Prostate gland (tissue), 2 donors: ENCODE data around the gene OGDH. TPM values are rescaled to one million over a fixed set of nuclear protein-coding genes. Genes with fewer than 3 reads are reported as not detected.
"Not testable (repeated sequence)": the region's sequence is repeated elsewhere in the genome, so short reads cannot be mapped to it uniquely, and the experiment has no call there.

Experiments
- DNase-seq: peaks from one replicate; pipeline ENCODE4 v3.0.0-alpha.2; 2019; ENCODE audit warnings: low spot score
- H3K27ac ChIP-seq, 2 donors: fragments of 200-600 bp; sonication (generic); 2 replicates each; pipeline ENCODE4 v1.5.1; 2017 to 2019
- H3K27me3 ChIP-seq: fragments of 200-600 bp; sonication (generic); replicated peaks from 2 replicates; pipeline ENCODE4 v1.5.1; 2019; ENCODE audit not compliant: insufficient read depth
- H3K36me3 ChIP-seq, 2 donors: fragments of 200-600 bp; sonication (generic); 1 replicate in 1 of 2; 2 replicates in 1 of 2; pipeline versions ENCODE4 v1.5.1 to v1.8.1; 2017 to 2019
- H3K4me1 ChIP-seq: fragments of 200-600 bp; sonication (generic); replicated peaks from 2 replicates; pipeline ENCODE4 v1.5.1; 2019
- H3K4me3 ChIP-seq, 2 donors: fragments of 200-600 bp; sonication (generic); 2 replicates each; pipeline ENCODE4 v1.5.1; 2017 to 2019
- H3K9me3 ChIP-seq: fragments of 200-600 bp; sonication (generic); 2 replicates; pipeline ENCODE4 v1.5.1; 2017
- POLR2A ChIP-seq: fragments of 450-650 bp; IDR thresholded peaks from one replicate; pipeline ENCODE4 v1.6.1; 2016; ENCODE audit warnings: antibody characterized with exemption, mild to moderate bottlenecking
- POLR2AphosphoS5 ChIP-seq: sonication (generic); formaldehyde crosslinking; IDR thresholded peaks from one replicate; pipeline ENCODE4 v1.6.1; 2017; ENCODE audit warnings: antibody characterized with exemption
- WGBS: methylation state at CpG from one replicate; pipeline ENCODE4 v1.1.5; 2018; 5-methylcytosine and 5-hydroxymethylcytosine counted together
- intact Hi-C: fragments of 100-400 bp; cut with DNase I; formaldehyde crosslinking; loops from one replicate; pipeline ENCODE4 v1.14.2; 2022
- total RNA-seq, 2 donors: library from RNA; depleted of rRNA; stranded (reverse); fragments of >200 nt; gene quantifications; one replicate each; pipeline ENCODE4 v1.1.0, GENCODE V29; 2016
- TF ChIP-seq, protein P1 (sequence below), 4 experiments: fragments of 200-600 bp in 2 of 4; fragments of 450-650 bp in 2 of 4; sonication (generic) in 2 of 4; IDR thresholded peaks; 1 replicate in 3 of 4; 2 replicates in 1 of 4; pipeline ENCODE4 v1.5.1; 2016 to 2019; ENCODE audit warnings: antibody characterized with exemption in 4 of 4, mild to moderate bottlenecking in 2 of 4, moderate library complexity in 2 of 4

OGDH gene
- total RNA-seq, 2 donors from 2014 or later = 70.4 to 96.9 TPM

DNA sequence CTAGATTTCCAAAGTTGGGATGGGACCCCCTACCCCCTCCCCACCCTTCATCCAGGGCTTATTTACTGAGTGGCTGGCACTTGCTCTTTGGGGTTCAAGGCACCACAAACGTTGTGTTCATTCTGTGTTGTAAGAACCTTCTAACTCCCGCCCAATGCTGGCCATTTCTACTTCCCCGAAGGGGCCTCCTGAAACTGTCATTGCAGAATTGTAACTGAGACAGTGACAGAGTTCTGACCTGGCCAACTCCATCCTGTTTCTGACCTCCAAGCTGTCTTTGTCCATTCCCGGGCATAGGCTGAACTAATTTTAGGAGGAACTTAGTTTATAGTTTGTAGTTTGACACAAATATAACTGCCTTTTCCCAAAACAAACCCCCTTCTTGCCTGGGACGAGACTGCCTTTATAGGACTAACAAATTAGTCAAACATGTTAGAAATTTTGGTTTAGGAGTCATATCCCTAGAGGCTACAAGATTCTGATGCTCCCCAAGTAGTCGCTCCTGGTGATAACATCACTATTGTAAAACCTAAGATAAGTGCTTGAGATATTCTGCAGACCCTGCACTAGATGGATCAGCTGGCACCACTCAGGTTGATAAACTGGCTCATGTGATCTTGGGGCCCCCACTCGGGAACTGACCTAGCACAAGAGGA, 107.4 kb downstream of the OGDH start:
- H3K27me3 ChIP-seq = no peaks in the 10 kb centered on the region
- TF ChIP-seq POLR2A (no peak), POLR2AphosphoS5 (no peak)
- TF ChIP-seq, protein P1, sequence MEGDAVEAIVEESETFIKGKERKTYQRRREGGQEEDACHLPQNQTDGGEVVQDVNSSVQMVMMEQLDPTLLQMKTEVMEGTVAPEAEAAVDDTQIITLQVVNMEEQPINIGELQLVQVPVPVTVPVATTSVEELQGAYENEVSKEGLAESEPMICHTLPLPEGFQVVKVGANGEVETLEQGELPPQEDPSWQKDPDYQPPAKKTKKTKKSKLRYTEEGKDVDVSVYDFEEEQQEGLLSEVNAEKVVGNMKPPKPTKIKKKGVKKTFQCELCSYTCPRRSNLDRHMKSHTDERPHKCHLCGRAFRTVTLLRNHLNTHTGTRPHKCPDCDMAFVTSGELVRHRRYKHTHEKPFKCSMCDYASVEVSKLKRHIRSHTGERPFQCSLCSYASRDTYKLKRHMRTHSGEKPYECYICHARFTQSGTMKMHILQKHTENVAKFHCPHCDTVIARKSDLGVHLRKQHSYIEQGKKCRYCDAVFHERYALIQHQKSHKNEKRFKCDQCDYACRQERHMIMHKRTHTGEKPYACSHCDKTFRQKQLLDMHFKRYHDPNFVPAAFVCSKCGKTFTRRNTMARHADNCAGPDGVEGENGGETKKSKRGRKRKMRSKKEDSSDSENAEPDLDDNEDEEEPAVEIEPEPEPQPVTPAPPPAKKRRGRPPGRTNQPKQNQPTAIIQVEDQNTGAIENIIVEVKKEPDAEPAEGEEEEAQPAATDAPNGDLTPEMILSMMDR (IDR thresholded peaks at IDR 0.05) = no peak
- intact Hi-C loops = no loop called here
- no peak overlapping the region for H3K27ac ChIP-seq
- H3K4me3 ChIP-seq = no peak overlapping the region
- WGBS = 42% methylated on average over 7 of the region's 7 CpGs
- DNase-seq = no peak
- no peaks in the 10 kb centered on the region for H3K9me3 ChIP-seq
- H3K4me1 ChIP-seq = no peaks in the 10 kb centered on the region
- H3K36me3 ChIP-seq = no peaks in the 10 kb centered on the region

DNA sequence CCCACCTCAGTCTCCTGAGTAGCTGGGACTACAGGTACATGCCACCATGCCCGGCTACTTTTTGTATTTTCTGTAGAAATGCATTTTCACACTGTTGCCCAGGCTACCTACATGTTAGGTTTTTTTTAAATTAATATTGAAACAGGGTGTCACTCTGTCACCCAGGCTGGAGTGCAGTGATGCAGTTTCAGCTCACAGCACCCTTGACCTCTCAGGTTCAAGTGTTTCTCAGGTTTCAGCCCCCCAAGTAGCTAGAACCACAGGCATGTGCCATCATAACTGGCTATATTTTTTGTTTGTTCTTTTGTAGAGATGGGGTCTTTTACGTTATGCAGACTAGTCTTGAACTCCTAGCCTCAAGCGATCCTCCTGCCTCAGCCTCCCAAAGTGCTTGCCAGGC, 109.8 kb downstream of the OGDH start:
- H3K27ac ChIP-seq = no peak overlapping the region
- no peaks in the 10 kb centered on the region for H3K9me3 ChIP-seq
- H3K4me1 ChIP-seq = no peaks in the 10 kb centered on the region
- H3K27me3 ChIP-seq = no peaks in the 10 kb centered on the region
- TF ChIP-seq POLR2AphosphoS5 (no peak), POLR2A (no peak)
- TF ChIP-seq, protein P1 (IDR thresholded peaks at IDR 0.05) = no peak
- WGBS = 87% methylated on average over 3 of the region's 3 CpGs
- intact Hi-C loops = no loop called here
- H3K4me3 ChIP-seq = no peak overlapping the region
- DNase-seq = no peak
- H3K36me3 ChIP-seq = no peaks in the 10 kb centered on the region

DNA sequence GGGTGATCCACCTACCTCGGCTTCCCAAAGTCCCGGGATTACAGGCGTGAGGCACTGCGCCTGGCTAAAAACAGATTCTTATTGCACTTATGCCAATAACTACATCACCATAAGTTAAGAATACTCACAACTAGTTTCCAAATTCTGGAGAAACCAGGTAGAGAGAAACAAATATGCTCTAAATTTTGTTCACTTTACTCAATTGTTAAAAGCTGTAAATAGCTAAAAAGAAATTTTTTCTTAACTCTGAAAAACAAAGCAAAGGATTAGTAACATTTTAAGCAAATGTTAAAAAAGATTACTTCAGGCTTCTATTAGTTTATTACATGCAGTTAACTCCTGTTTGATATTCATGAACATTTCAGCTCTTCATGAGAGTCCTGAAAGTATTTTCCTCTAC, 113.9 kb downstream of the OGDH start:
- TF ChIP-seq POLR2A = no peak
- no peak for TF ChIP-seq POLR2AphosphoS5
- TF ChIP-seq, protein P1 (IDR thresholded peaks at IDR 0.05) = no peak
- Histone ChIP-seq H3K4me1 (no peaks in the 10 kb centered on the region), H3K4me3 (no peak overlapping the region), H3K27me3 (no peaks in the 10 kb centered on the region), H3K27ac (no peak overlapping the region), H3K36me3 (no peaks in the 10 kb centered on the region), H3K9me3 (no peaks in the 10 kb centered on the region)
- 93% methylated on average over 4 of the region's 4 CpGs for WGBS
- DNase-seq = no peak
- intact Hi-C loops = no loop called here

DNA sequence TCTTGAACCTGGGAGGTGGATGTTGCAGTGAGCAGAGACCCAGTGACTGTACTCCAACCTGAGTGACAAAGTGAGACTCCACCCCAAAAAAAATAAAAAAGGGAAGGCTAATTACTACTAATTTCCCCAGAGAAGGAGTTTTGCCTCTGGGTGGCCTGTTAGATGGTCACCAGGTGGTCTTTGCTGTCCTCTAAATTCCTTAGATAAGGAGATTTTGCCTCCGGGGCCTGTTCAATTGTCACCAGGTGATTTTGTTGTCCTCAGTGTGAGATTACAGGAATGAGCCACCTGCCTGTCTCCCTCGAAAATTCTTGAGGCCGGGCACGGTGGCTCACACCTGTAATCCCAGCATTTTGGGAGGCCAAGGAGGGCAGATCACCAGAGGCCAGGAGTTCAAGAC, 117.8 kb downstream of the OGDH start:
- Histone ChIP-seq H3K36me3 (no peaks in the 10 kb centered on the region), H3K27ac (no peak overlapping the region), H3K4me3 (no peak overlapping the region), H3K9me3 (no peaks in the 10 kb centered on the region), H3K27me3 (no peaks in the 10 kb centered on the region), H3K4me1 (no peaks in the 10 kb centered on the region)
- intact Hi-C loops = no loop called here
- 81% methylated on average over 4 of the region's 4 CpGs for WGBS
- TF ChIP-seq POLR2AphosphoS5 = no peak
- TF ChIP-seq, protein P1 (IDR thresholded peaks at IDR 0.05) = no peak
- DNase-seq = no peak

DNA sequence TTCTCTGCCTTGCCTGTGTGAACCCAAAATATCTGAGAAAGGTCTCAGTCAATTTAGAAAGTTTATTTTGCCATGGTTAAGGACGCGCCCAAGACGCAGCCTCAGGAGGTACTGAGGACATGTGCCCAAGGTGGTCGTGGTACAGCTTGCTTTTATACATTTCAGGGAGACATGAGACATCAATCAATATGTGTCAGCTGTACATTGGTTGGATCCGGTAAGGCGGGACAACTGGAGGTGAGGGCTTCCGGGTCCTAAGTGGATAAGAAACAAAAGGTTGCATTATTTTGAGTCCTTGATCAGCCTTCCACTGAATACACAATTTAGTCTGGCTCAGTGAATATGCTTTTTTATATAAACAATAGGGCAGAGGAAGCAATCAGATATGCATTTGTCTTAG, 119.8 kb downstream of the OGDH start:
- H3K4me3 ChIP-seq, intact Hi-C loops, H3K4me1 ChIP-seq, H3K27me3 ChIP-seq, H3K36me3 ChIP-seq, H3K27ac ChIP-seq, H3K9me3 ChIP-seq, DNase-seq: not testable (repeated sequence)
- WGBS = 79% methylated on average over 7 of the region's 7 CpGs
